K562 (cell line): ENCODE data around the gene RAD1. TPM values are rescaled to one million over a fixed set of nuclear protein-coding genes. Genes with fewer than 3 reads are reported as not detected.

ENCODE experiments used
- ATAC-seq: fragments of 200-7000 bp; cut with Tn5 transposase; 3 replicates; pipeline ENCODE4 v1.9.1; 2020; ENCODE audit warnings: moderate library complexity
- BruUV-seq: library from RNA; stranded (reverse); fragments of 400-500 nt; replicated peaks from 2 replicates; lab custom pipeline; 2021; lab: Mats Ljungman, UMichigan
- CTCF ChIA-PET: fragments of 300-600 bp; formaldehyde crosslinking; extraction: SDS; loops from one replicate; lab custom pipeline; 2021; ENCODE audit warnings: low intra/inter-chr PET ratio; lab: Yijun Ruan, JAX
- POLR2A ChIA-PET: fragments of 300-600, 350-650 bp; sonication (Branson Sonifier 250); formaldehyde crosslinking; extraction: SDS; loops from one replicate; lab custom pipeline; 2021; ENCODE audit warnings: antibody characterized with exemption, inconsistent platforms; lab: Yijun Ruan, JAX
- DNase-seq, 4 experiments: peaks; one replicate each; pipeline versions ENCODE4 v3.0.0 to v3.0.0-alpha.2; 2011 to 2018; ENCODE audit warnings: low spot score in 3 of 4, mixed read lengths in 3 of 4; ENCODE audit errors: extremely low read depth in 1 of 4
- FAIRE-seq: peaks from 2 replicates; lab custom pipeline; 2011; peaks lifted over from hg19 to GRCh38; lab: Jason Lieb, UNC
- H2AFZ ChIP-seq: 2 replicates; pipeline ENCODE4 v1.6.0; 2011; ENCODE audit warnings: low read depth, low read length, control low read depth, inconsistent platforms
- H3K27ac ChIP-seq: fragments of 200-600 bp; 3 replicates; pipeline ENCODE4 v1.8.0; 2011; ENCODE audit warnings: low read depth, mild to moderate bottlenecking, control low read depth, inconsistent platforms, low read length, moderate library complexity, mixed read lengths; ENCODE audit errors: extremely low read depth
- H3K27me3 ChIP-seq, 2 experiments: fragments of 300-600 bp in 1 of 2; 2 replicates in 1 of 2; 3 replicates in 1 of 2; pipeline versions ENCODE4 v1.6.0 to v1.8.0; 2011; ENCODE audit warnings: inconsistent platforms in 2 of 2, low read length in 2 of 2, mild to moderate bottlenecking in 1 of 2, mixed read lengths in 1 of 2, moderate library complexity in 1 of 2; ENCODE audit not compliant: control insufficient read depth in 2 of 2, insufficient read depth in 2 of 2
- H3K36me3 ChIP-seq: fragments of 300-600 bp; 3 replicates; pipeline ENCODE4 v1.8.0; 2011; ENCODE audit warnings: mild to moderate bottlenecking, low read length, inconsistent platforms; ENCODE audit not compliant: control insufficient read depth, insufficient read depth
- H3K4me1 ChIP-seq, 2 experiments: fragments of 200-600 bp in 1 of 2; replicated peaks in 1 of 2; 2 replicates in 1 of 2; 3 replicates in 1 of 2; pipeline versions ENCODE4 v1.5.1 to v1.8.0; 2011; ENCODE audit warnings: inconsistent platforms in 2 of 2, low read length in 2 of 2, mild to moderate bottlenecking in 1 of 2, mixed read lengths in 1 of 2, moderate library complexity in 1 of 2; ENCODE audit not compliant: control insufficient read depth in 2 of 2, insufficient read depth in 2 of 2
- H3K4me2 ChIP-seq: 2 replicates; pipeline ENCODE4 v1.6.1; 2011; ENCODE audit warnings: low read length, control low read depth, inconsistent platforms, mixed read lengths; ENCODE audit not compliant: insufficient read depth
- H3K4me3 ChIP-seq: fragments of 200-600 bp; sonication (generic), shearing (Covaris generic); 2 replicates; pipeline ENCODE4 v1.5.1; 2016; ENCODE audit warnings: control low read depth, inconsistent platforms
- H3K79me2 ChIP-seq: fragments of 200-600 bp; 3 replicates; pipeline ENCODE4 v1.8.0; 2011; ENCODE audit warnings: low read length, inconsistent platforms; ENCODE audit not compliant: control insufficient read depth, insufficient read depth
- H3K9ac ChIP-seq, 2 experiments: 2 replicates each; pipeline versions ENCODE4 v1.6.0 to v1.6.1; 2011; ENCODE audit warnings: low read depth in 2 of 2, low read length in 2 of 2, control low read depth in 1 of 2, inconsistent platforms in 1 of 2, mild to moderate bottlenecking in 1 of 2, mixed read lengths in 1 of 2; ENCODE audit not compliant: insufficient read depth in 1 of 2
- H3K9me1 ChIP-seq: one replicate; pipeline ENCODE4 v1.6.0; 2011; ENCODE audit warnings: inconsistent platforms, mild to moderate bottlenecking, low read length, moderate library complexity; ENCODE audit not compliant: control insufficient read depth, insufficient read depth
- H3K9me3 ChIP-seq: replicated peaks from 2 replicates; pipeline ENCODE4 v1.5.1; 2011; ENCODE audit warnings: low read depth, low read length, inconsistent platforms; ENCODE audit not compliant: control insufficient read depth, insufficient read depth
- H4K20me1 ChIP-seq: replicated peaks from 2 replicates; pipeline ENCODE4 v1.6.1; 2011; ENCODE audit warnings: low read length, inconsistent platforms, mixed read lengths; ENCODE audit not compliant: control insufficient read depth, insufficient read depth
- CEBPG ChIP-seq, 3 experiments: fragments of 200-800 bp in 1 of 3; sonication (Bioruptor generic) in 1 of 3; sonication (generic) in 1 of 3; formaldehyde crosslinking in 1 of 3; IDR thresholded peaks in 2 of 3; conservative IDR thresholded peaks in 1 of 3; 2 replicates each; pipeline versions ENCODE4 v1.6.1 to v1.8.0; 2016 to 2022; ENCODE audit warnings: missing compliant biosample characterization in 2 of 3, missing genetic modification characterization in 2 of 3, mild to moderate bottlenecking in 1 of 3, missing genetic modification reagents in 1 of 3
- DEAF1 ChIP-seq: fragments of 450-650 bp; formaldehyde crosslinking; IDR thresholded peaks from 2 replicates; pipeline ENCODE4 v1.4.0; 2020; ENCODE audit warnings: mild to moderate bottlenecking, moderate library complexity
- NCOA1 ChIP-seq: fragments of 450-650 bp; IDR thresholded peaks from 2 replicates; pipeline ENCODE4 v1.6.1; 2016; ENCODE audit warnings: low read depth
- WGBS: fragments of 100-300 bp; shearing (Covaris generic); methylation state at CpG from one replicate; pipeline ENCODE4 v1.1.6; 2016; ENCODE audit warnings: low coverage, mixed read lengths; ENCODE audit not compliant: insufficient coverage; ENCODE audit errors: missing lambda C conversion rate; 5-methylcytosine and 5-hydroxymethylcytosine counted together
- in situ Hi-C: fragments of 300-500 bp; cut with MboI; formaldehyde crosslinking; loops from 4 replicates; pipeline ENCODE4 v1.15.0; 2018; ENCODE audit warnings: inconsistent platforms, mixed read lengths
- intact Hi-C: fragments of 100-400 bp; cut with micrococcal nuclease; formaldehyde crosslinking; loops from 2 replicates; pipeline ENCODE4 v1.14.2; 2022
- polyA plus RNA-seq, 8 experiments: library from polyadenylated mRNA; depleted of rRNA in 4 of 8; stranded (reverse) in 5 of 8; unstranded in 3 of 8; fragments of >200 nt; fragmentation: Nextera tagmentation in 2 of 8; fragmentation: Illumina TruSeq in 1 of 8; extraction: Ambion mirVana in 2 of 8; extraction: Trizol in 1 of 8; gene quantifications; 2 replicates each; pipeline versions ENCODE4 v1.2.1 to v1.2.3, GENCODE V29; 2011 to 2014; ENCODE audit warnings: inconsistent platforms in 1 of 8, missing spikeins in 1 of 8
- total RNA-seq, 7 experiments: library from RNA; depleted of rRNA in 6 of 7; stranded (reverse); fragments of >200 nt in 6 of 7; fragmentation: Illumina TruSeq in 2 of 7; extraction: Trizol in 2 of 7; gene quantifications; 2 replicates each; pipeline versions ENCODE4 v1.2.1 to v1.2.3, GENCODE V29; 2011 to 2021; ENCODE audit warnings: low replicate concordance in 1 of 7

The RAD1 gene
- total and polyA plus RNA-seq, 9 of the 15 experiments (the other 6 are each of a cell fraction or from before 2014, with no cell fraction given): 44.5 to 148 (median 60.8) TPM

DNA sequence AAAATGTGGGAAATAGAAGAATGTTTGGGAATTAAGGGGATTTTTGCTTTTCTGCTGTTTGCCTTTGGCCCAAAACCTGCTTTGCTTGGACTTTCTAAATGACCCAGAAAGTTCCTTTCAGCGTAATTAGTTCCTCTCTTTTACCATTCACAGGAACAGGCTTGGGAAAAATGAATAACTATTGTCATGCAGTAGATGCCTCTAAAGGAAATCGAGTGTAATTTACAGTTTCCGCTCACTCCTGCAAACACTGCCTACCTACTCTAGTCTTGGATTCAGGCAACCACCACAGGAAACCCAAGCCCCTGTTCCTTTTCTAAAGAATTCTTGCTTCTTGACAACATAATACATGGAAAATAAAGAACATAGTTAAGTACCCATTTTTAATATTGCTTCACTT, 51.4 kb downstream of the RAD1 start:
- TF ChIP-seq NCOA1 (no peak), DEAF1 (CRISPR knock-in tag) (no peak), CEBPG (CRISPR knock-in tag; IDR thresholded peaks at IDR 0.05) (no peak), CEBPG (tag; conservative IDR thresholded peaks at IDR 0.05 in 1 of 2, IDR thresholded peaks at IDR 0.05 in 1 of 2) (peak in 1 of 2 experiments; percentile 32; a peak in 1 of 4 replicates)
- Histone ChIP-seq H3K27me3 (no peaks in the 10 kb centered on the region), H3K9me1 (no peaks in the 10 kb centered on the region), H3K9ac (no peak overlapping the region), H2AFZ (peak overlapping the region; percentile 32; the same call in 1 of the 2 replicates), H3K4me3 (no peak overlapping the region), H3K36me3 (no peaks in the 10 kb centered on the region), H3K4me2 (no peak overlapping the region), H3K4me1 (peaks cover 7 to 28% of the 10 kb centered on the region in 2 experiments), H3K79me2 (no peaks in the 10 kb centered on the region), H3K27ac (no peak overlapping the region), H3K9me3 (no peaks in the 10 kb centered on the region), H4K20me1 (no peaks in the 10 kb centered on the region)
- no TSS peak for BruUV-seq
- intact Hi-C loops: no loop called here
- in situ Hi-C loops: no loop called here
- DNase-seq (no peak), ATAC-seq (no peak), FAIRE-seq (no peak)
- WGBS: 57% methylated on average over 3 of the region's 3 CpGs
- ChIA-PET CTCF (no interaction called here), POLR2A (interaction anchor here (0.6 kb wide), 1 partner anchor 101 kb away, joined by 3 read pairs; no protein-coding TSS in a partner anchor)
